ENCODE data around the gene TECTA.

- no peak for TF ChIP-seq EZH2 (IDR thresholded peaks at IDR 0.05; ENCODE audit: insufficient read depth, low read length)
- TF ChIP-seq CTCF (IDR thresholded peaks at IDR 0.05; ENCODE audit: insufficient read depth, low read depth, low read length), result no peak
Measured at GRCh38 chr11:121151207-121151688, 50.2 kb downstream of the TECTA start.

Measured in astrocyte (in vitro differentiated cells and primary cell).